ENCODE data around the gene DMD. TPM values are rescaled to one million over a fixed set of nuclear protein-coding genes. Genes with fewer than 3 reads are reported as not detected.

The DMD gene
- total RNA-seq, 4 donors from 2014 or later: 27.7 to 54.7 (median 34.4) TPM

DNA sequence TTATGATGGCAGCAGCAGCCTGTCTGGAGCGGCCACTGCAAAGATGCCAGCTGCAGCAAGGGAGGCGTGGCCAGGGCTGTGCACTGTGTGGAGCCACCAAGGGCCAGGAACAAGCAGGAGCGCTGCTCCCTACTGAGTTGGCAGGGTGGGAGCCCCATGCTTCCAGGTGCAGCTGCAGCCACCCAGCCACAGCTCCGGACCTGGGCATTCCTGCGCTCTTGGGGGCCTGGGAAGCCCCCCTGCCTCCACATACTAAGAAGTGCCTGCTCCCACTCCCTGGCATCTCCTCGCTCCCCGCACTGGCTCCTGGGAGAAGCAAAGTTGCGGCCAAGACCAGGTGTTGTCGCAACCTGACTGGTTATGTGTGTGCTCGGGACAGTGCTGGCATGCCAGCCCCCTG lies 619.8 kb downstream of the DMD start:
- DNase-seq (ENCODE audit: low spot score): no peak
- no peak for ATAC-seq (ENCODE audit: low FRiP score)
- TF ChIP-seq, protein P1, sequence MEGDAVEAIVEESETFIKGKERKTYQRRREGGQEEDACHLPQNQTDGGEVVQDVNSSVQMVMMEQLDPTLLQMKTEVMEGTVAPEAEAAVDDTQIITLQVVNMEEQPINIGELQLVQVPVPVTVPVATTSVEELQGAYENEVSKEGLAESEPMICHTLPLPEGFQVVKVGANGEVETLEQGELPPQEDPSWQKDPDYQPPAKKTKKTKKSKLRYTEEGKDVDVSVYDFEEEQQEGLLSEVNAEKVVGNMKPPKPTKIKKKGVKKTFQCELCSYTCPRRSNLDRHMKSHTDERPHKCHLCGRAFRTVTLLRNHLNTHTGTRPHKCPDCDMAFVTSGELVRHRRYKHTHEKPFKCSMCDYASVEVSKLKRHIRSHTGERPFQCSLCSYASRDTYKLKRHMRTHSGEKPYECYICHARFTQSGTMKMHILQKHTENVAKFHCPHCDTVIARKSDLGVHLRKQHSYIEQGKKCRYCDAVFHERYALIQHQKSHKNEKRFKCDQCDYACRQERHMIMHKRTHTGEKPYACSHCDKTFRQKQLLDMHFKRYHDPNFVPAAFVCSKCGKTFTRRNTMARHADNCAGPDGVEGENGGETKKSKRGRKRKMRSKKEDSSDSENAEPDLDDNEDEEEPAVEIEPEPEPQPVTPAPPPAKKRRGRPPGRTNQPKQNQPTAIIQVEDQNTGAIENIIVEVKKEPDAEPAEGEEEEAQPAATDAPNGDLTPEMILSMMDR (IDR thresholded peaks at IDR 0.05): no peak

DNA sequence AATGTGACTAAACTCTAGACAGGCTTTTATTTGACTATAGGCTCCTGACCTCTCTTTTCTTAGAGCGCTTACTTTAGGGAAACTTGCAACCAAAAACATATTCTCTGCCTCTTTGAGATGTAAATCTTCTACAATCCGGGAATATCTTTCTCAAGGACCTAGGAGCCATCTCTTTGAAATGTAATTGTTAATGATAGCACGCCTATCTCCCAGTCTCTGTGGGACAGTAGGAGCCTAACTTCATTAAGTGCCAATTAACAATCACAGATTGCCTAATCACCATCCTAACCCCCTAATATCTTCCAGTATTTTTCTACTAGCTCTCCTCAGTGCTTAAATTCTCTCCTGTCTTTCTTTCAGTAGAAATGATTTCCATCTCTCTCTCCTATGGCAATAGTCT lies 628.6 kb downstream of the DMD start:
- TF ChIP-seq, protein P1 (IDR thresholded peaks at IDR 0.05): no peak
- DNase-seq (ENCODE audit: low spot score): no peak
- no peak for ATAC-seq (ENCODE audit: low FRiP score)

DNA sequence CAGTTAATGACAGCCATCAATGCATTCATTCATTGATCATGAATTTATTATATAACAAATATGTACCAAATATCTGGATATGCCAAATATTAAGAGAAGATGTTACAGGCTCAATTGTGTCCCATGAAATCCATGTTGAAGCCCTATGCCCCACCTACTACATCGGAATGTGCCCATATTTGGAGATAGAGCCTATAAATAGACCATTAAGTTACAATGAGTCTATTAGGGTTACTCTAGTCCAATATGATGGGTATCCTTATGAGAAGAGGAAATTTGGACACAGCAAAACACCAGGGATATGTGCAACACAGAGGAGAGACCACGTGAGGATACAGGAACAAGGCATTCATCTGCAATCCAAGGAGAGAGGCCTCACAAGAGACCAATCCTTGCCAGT lies 634.5 kb downstream of the DMD start:
- no peak for ATAC-seq (ENCODE audit: low FRiP score)
- TF ChIP-seq, protein P1 (IDR thresholded peaks at IDR 0.05): no peak
- no peak for DNase-seq (ENCODE audit: low spot score)

DNA sequence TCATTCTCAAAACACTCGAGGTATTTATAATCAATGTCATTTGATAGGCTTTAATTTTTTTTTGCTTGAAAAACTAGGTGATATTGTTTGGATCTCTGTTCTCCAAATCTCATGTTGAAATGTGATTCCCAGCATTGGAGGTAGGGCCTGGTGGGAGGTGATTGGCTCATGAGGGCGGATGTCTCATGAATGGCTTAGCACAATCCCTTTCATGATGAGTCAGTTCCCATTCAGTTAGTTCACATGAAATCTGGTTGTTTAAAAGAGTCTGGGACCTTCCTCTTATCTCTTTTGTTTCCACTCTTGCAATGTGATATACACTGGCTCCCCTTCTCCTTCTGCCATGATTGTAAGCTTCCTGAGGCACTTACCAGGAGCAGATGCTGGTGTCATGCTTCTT lies 638.7 kb downstream of the DMD start:
- TF ChIP-seq, protein P1 (IDR thresholded peaks at IDR 0.05): no peak
- no peak for DNase-seq (ENCODE audit: low spot score)
- ATAC-seq (ENCODE audit: low FRiP score): no peak

DNA sequence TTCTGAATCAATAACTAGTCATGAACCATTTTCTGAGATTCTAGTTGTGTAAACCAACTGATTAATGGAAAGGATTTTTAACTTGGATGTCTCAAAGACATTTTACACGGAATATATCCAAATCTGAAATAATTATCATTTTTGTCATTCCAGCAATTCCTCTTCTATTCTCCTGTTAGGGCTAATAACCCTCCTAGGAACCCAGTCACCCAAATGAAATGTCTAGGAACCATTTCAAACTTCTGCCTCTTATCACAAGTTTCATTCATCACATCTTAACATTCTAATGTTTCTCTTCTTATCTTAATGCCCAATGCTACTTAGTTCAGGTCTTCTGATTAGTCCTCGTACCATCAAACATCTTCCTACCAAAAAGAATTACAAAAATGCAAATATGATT lies 639.8 kb downstream of the DMD start:
- ATAC-seq (ENCODE audit: low FRiP score) (no peak), DNase-seq (ENCODE audit: low spot score) (no peak)
- TF ChIP-seq, protein P1 (IDR thresholded peaks at IDR 0.05): no peak

DNA sequence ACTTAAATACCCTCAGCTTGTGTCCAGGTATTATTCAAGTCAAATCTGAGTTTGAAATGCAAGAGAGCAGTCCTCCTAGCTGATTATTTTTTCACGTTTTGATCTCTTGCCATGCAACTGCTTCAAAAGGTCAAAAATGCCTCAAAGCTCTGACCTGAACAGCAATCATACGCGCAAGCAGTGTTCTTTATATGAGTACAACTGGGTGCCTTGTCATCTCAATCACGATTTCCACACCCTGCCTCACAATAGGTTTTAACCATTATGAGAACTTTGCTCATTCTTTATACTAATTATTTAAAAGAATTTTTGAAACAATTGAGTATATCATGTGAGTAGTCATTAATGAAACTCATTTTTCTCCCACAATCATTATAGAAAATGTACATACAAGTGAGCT lies 649.1 kb downstream of the DMD start:
- DNase-seq (ENCODE audit: low spot score) (no peak), ATAC-seq (ENCODE audit: low FRiP score) (no peak)
- TF ChIP-seq, protein P1 (IDR thresholded peaks at IDR 0.05): no peak

DNA sequence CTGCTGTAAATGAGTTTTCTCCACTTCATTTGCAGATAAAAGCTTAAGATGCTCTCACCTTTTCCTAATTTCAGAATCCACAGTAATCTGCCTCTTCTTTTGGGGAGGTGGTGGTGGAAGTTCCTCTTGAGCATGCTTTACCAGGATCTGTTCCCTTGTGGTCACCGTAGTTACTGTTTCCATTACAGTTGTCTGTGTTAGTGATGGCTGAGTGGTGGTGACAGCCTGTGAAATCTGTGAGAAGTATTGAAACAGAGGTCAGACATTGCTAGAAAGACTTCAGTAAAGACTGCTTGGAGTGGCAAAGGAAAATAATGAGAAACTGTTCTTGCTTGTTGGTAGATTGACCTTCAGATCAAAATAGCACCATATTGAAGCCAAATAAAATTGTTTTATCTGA lies 666.2 kb downstream of the DMD start:
- ATAC-seq (ENCODE audit: low FRiP score) (no peak), DNase-seq (ENCODE audit: low spot score) (no peak)
- TF ChIP-seq, protein P1 (IDR thresholded peaks at IDR 0.05): no peak
